ENCODE data around the gene ZNF492.
"Not testable (repeated sequence)": the region's sequence is repeated elsewhere in the genome, so short reads cannot be mapped to it uniquely, and the experiment has no call there.

- not testable (repeated sequence) for TF ChIP-seq EZH2 (IDR thresholded peaks at IDR 0.05; ENCODE audit: low read length, unreplicated experiment); EZH2phosphoT487 (IDR thresholded peaks at IDR 0.05; ENCODE audit: borderline replicate concordance, low read length)
Observed at GRCh38 chr19:22633706-22634449, at the start of gene ZNF492.
